SJCRH30 (cell line): ENCODE data around the gene RTL10. TPM values are rescaled to one million over a fixed set of nuclear protein-coding genes. Genes with fewer than 3 reads are reported as not detected.

Experiments used
- total RNA-seq: library from RNA; depleted of rRNA; stranded (reverse); fragments of >200 nt; shearing (Covaris generic); gene quantifications from 2 replicates; pipeline ENCODE4 v1.2.3, GENCODE V29; 2014; rRNA removed

Gene RTL10
- total RNA-seq, 1 experiment from 2014 or later = 19.1 TPM

Other genes with a start within 250 kb of the RTL10 start
- gene SEPTIN5, start 140.4 kb downstream of the RTL10 start, total RNA-seq = 11.2 and 11.9 TPM in 2 replicates
- gene GP1BB, start 131.3 kb downstream of the RTL10 start, total RNA-seq = 2.5 and 4.4 TPM in 2 replicates
- 11.8 and 11.9 TPM in 2 replicates for gene TBX1, start 94.1 kb downstream of the RTL10 start, total RNA-seq
- gene GNB1L, start within 50 bp of the RTL10 start, total RNA-seq = 12.3 and 12.6 TPM in 2 replicates
- gene COMT, start 86.9 kb upstream of the RTL10 start, total RNA-seq = 69.2 and 74.6 TPM in 2 replicates
- 17.0 and 17.2 TPM in 2 replicates for gene TXNRD2, start 86.9 kb upstream of the RTL10 start, total RNA-seq
- 4.2 and 9.0 TPM in 2 replicates for gene ARVCF, start 161.9 kb upstream of the RTL10 start, total RNA-seq
- gene TANGO2, start 166.2 kb upstream of the RTL10 start, total RNA-seq = 8.1 and 9.4 TPM in 2 replicates
- 30.0 and 39.3 TPM in 2 replicates for gene DGCR8, start 225.4 kb upstream of the RTL10 start, total RNA-seq